ENCODE measurements around the gene KRT8.
"Not testable (repeated sequence)": the region's sequence is repeated elsewhere in the genome, so short reads cannot be mapped to it uniquely, and the experiment has no call there.

KRT8 gene

DNA sequence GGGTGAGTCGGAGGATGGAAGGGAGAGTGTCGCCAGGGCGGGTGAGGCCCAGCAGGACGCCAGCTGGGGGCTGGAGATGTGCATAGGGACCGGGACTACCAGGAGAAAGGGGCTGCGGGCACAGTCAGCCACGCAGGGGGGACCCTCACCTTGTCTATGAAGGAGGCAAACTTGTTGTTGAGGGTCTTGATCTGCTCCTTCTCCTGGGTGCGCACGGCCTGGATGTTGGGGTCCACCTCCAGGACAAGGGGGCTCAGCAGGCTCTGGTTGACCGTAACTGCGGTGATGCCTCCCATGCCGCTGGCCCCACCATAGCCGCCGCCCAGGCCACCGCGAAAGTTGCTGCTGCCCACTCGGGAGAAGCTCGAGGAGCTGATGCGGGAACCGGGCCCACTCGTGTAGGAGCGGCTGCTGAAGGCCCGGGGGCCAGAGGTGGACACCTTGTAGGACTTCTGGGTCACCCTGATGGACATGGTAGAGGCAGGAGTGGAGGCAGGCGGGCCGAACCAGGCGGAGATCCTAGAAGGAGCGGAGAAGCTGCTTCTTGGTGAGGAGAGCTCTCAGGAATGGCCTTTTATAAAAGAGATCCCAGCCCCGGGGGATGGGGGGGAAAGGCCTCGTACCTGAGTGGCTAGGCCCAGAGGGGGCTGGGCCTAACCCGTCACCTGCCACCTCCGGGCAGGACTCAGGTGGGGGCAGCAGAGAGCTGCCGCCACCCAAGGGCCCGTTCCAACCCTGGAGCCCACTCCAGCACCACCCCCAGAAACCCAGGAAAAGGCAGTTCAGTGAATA is at the start of gene KRT8:
TSS of gene KRT8 (minus strand) at position 568 of the 792 bp plus-strand sequence. CDS start at position 473, 95 bp downstream.
- FAIRE-seq = not testable (repeated sequence)

DNA sequence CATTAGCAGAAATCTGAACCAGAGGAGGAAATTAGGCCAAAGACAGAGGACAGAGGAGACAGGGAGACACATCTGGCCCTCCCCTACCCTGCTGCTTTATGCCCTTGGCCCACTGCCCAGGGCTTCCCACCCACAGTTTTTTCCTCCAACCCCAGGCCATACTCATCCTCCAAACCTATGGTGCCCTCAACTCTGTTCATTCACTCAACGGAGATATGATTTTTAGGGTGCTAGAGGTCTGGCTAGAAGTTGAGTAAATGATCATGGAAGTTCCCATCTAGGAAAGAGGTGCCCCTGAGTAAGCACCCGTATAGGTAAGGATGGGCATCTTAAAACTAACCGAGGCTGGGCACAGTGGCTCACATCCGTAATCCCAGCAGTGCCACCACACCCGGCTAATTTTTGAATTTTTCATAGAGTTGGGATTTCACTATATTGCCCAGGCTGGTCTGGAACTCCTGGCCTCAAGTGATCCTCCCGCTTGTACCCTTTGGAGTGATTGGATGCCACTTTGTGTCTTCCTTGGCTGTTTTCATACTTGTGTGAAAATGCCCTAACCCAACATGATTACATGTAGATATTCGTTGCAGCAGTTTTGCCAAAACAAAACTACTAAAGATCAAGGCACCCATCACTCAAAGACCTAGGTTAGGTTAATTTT is 48.4 kb upstream of the KRT8 start:
- no peak for FAIRE-seq

DNA sequence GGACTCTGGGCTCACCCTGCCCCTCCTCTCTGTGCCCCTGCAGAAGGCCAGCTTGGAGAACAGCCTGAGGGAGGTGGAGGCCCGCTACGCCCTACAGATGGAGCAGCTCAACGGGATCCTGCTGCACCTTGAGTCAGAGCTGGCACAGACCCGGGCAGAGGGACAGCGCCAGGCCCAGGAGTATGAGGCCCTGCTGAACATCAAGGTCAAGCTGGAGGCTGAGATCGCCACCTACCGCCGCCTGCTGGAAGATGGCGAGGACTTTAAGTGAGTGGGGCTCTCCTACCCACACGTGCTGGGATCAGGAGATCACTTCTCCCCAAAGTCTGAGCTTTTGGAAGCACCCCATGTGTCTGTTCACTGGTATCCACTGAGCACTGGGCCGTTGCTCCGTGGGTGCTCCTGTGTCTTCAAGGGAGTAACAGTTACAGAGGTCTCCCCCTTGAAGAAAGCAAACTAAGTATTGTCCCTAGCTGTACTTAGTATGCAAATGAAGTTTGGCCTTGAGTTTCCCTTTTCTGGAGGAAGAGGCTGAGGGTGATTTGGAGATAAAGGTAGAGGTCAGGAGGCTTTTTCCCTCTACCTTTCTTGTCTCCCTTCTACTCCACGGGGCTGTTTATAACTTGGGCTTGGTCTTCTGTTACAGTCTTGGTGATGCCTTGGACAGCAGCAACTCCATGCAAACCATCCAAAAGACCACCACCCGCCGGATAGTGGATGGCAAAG is 47.4 kb upstream of the KRT8 start:
- FAIRE-seq = no peak

DNA sequence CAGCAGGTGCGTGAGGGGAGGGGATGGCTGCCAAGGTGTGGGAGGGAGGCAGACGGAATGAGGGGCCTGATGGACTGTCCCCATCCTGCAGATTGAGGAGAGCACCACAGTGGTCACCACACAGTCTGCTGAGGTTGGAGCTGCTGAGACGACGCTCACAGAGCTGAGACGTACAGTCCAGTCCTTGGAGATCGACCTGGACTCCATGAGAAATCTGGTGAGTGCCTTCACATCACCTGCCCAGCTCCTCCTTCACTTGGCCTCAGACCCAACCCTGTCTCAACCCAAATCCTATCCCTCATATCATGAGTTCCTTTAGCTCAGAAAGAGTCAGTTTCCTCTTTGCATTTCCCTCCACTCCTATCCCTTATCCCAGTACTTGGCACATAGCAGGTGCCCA is 46.8 kb upstream of the KRT8 start:
- FAIRE-seq = no peak

DNA sequence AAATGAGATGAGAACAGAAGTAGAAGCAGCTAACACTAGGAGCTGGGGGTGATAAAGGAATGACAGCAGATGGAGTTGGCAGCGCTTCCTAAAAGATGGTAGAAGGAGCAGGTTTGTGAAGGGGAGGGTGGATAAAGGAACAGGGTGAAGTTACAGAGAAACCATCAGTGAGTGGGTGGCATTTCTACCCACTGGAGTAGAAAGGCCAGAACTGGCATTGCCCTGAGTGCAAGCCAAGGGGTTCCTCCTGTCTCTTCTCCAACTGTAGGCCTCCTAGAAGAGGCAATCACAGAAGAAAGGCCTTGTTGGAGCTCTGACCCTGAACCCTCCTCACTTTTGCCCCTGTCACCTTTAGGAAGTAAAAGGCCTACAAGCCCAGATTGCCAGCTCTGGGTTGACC is 46.2 kb upstream of the KRT8 start:
- FAIRE-seq = no peak

DNA sequence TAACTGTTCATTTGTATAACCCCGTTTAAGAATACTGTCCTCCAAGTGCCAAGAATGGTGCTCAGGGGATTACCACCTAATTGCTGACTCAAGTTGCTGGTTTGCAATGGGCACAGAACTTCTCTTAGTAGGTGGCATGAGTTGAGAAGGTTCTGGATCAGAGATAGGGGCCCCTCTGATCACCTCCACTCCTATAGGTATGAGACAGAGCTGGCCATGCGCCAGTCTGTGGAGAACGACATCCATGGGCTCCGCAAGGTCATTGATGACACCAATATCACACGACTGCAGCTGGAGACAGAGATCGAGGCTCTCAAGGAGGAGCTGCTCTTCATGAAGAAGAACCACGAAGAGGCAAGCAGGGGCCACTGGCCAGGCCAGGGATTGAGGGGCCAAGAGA is 45.7 kb upstream of the KRT8 start:
- FAIRE-seq = no peak

DNA sequence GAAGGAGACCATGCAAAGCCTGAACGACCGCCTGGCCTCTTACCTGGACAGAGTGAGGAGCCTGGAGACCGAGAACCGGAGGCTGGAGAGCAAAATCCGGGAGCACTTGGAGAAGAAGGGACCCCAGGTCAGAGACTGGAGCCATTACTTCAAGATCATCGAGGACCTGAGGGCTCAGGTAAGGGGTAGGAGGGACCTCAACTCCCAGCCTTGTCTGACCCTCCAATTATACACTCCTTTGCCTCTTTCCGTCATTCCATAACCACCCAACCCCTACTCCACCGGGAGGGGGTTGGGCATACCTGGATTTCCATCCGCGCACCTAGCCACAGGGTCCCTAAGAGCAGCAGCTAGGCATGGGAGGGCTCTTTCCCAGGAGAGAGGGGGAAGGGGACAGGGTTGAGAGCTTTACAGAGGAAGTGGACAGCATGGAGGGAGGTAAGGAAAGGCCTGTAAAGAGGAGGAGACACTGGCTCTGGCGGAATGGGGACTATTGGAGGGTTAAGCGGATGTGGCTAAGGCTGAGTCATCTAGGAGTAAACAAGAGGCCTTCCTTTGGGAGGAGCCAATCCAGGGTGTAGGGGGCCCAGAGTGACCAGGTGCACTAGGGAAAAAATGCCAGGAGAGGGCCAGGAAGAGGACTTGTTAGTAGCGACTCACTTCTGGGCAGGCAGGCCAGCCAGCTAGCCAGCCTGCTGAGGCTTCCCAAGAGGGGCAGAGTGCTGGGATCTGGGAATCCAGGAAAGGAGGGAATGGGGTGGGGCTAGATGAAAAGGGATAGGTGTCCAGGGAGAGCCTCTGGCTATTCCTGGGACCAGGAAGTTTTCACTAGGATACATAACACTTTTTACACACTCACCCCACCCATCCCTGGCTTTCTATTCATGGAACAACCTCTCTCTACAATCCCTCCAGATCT is 44.8 kb upstream of the KRT8 start:
- FAIRE-seq = no peak

DNA sequence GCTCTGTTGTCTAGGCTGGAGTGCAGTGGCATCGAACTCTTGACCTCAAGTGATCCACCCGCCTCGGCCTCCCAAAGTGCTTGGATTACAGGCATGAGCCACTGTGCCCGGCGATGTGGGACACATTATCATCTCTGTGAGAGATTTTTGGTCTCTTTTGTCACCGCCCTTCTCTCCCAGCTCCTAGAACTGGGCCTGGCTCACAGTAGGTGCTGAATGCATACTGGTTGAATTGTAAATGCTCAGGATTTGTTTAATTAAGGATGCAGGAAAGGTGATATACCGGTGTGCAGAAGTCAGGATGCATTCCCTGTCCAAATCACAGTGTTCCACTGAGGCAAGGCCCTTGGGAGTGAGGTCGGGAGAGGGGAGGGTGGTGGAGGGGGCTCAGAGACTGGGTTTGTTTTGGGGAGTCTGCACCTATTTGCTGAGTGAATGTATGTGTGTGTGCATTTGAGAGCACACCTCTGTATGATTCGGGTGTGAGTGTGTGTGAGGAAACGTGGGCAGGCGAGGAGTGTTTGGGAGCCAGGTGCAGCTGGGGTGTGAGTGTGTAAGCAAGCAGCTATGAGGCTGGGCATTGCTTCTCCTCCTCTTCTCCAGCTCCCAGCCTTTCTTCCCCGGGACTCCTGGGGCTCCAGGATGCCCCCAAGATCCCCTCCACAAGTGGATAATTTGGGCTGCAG is 43.0 kb upstream of the KRT8 start:
- no peak for FAIRE-seq

DNA sequence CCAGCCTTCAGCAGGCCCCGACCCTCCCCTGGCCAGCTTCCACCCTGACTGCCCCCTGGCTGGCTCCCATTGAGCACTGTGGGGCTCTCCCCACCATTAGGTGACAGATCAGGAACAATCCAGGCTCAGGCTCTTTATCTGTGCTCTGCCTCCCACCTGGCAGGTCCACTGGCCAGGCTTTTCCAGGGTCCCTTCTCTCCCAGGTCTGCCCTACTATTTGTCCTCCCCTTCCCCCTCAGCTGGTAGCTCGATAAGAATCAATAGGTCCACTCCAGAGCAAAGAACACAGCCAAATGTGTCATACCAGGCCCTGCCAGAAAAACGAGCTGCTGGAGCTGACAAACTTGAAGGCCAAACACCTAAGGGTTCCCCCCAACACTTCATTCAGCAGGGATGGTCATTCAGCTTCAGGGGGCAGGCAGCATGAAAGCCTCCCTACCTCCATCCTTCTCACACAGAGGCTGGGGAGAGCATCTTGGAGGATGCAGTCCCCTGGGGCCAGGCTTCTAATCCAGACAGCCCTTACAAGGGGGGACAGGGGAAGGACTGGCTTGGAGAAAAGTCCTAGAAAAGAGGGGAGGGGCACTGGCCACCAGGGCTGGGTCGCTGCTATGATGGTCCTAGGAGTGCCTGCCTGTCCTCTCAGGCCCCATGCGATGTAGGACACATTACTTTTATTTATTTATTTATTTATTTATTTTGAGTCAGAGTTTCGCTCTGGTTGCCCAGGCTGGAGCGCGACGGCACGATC is 42.1 kb upstream of the KRT8 start:
- no peak for FAIRE-seq

DNA sequence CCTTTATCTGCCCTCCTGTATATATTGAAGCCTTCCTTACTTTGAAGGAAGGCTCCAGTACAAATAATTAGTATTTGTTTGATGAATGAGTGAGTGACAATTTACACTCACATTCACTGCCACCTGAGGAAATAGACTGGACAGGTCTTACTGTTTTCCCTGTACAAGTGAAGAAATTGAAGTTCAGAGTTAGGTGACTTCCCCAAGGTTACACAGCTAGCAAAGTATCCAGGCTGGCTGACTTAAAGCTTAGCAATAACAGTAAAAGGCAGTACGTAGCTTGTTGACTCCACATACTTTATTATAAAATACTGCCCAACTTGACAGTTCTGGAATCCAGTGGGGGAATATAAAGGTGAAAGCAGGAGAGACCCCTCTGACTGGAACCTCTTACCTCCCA is 41.5 kb upstream of the KRT8 start:
- FAIRE-seq = no peak

DNA sequence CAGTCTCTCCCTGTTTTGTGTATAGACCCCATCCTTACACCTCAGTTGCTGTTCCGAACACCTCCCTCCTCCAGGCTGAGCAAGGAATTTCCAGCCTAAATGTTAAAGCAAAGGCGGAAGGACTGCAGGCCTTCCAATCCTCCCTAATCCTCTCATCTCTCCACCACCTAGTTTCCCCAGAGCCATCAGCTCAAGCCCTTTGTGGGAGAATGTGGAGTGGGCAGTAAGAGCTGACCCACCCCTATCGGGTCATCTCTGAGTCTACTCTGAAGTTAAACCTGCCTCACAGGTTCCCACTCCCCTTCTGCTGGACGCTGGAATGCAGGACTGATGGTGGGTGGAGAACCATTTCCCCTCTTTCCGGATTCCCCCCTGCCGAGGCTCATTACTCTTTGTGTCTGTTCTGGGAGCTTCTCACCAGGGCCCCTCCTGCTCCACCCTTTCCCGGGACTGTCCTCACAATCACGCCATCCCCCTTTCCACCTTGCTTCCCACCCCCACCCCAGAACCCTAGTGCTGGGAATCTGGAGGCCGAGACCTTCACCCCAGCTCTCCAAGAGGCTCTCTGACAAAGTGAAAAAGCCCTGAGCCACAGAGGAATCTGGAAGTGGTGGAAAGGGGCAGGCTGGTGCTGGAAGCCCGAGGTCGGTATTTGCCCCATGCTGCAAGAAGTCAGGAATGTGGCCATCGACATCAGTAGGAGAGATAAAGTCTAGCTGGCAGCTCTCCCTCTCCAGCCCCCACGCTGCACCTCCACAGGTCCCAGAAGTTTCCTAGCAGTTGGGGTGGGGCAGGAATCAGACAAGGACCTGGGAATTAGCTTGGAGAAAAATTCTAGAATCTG is 40.7 kb upstream of the KRT8 start:
- FAIRE-seq = no peak

DNA sequence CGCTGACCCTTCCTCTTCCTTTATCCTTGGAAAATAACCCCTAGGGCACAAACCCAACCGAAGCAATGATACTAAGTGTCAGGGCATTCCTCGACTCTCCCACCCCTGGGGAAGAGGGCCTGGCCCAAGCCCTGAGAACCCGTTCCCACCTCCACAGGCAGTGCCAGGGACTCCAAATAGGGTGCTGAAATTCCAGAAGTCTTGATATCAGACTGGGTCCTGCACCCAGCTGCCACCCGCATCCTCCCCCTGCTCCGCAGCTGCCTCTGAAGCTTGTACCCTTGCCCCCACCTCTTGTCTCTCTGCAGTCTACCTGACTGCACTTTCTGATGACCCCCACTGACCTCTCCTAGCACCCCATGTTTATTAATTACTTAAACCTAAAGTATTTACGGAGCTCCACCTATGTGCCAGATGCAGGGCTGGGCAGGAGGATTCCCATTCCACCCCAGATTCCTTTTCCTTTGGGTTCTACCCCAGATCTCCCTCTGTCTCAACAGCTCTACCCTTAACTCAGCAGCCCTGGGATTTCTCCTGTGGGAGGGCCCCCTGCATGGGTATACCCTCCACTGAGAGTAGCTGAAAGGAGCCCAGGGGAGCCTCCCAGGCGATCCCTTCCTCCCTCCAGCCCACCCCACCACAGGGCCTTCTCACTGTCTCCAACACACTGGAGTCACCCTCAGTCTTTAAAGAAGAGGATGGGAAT is 40.0 kb upstream of the KRT8 start:
- FAIRE-seq = no peak

DNA sequence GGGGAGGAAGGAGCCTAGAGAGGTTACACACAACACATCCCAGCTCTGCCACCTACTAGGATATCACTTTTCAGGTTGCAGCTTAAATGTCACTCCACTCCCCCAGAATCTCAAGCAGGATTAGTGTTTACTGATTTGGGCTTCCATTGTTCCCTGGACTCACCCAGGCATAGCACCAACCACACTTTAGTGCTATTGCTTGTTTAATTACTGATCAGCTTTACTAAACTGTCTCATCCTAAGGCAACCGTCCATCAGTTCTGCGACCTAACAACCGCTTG is 38.0 kb upstream of the KRT8 start:
- FAIRE-seq = no peak

DNA sequence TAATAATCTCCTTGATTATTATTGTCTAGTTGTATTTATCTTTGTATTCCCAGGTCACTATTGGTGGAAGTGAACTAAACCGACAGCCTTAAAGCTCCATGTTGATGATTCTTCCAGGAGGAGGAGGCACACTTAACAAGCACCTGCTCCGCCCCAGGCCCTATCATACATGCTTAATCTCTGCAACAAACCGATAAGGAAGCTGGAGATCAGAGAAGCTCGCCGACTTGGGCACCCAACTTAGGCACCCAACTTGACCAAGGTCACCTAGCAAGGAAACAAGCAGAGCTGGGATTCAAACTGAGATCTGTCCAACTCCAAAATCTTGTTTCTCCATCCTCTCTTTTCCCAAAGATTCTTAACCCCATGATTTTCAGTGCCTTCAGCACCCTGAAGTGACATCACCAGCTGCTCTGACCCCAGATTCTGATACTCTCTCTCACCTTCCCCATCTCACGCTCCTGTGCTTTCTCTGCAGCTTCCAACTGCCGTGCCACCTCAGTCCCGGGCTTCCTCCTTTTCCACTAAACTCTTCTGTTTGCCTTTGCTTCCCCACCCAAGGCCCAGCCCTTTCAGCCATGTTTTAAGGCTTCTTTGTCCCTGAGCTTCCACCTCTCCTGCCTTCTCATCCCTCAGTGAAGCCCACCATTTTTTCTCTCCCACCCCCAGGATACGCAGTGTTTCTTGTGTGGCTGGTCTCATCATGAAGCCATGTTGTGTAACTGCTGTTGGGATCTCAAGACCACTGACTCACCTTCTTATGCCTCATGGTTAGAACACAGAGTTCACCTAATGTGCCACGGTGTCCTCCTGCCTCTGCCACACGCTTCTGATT is 37.4 kb upstream of the KRT8 start:
- FAIRE-seq = no peak

DNA sequence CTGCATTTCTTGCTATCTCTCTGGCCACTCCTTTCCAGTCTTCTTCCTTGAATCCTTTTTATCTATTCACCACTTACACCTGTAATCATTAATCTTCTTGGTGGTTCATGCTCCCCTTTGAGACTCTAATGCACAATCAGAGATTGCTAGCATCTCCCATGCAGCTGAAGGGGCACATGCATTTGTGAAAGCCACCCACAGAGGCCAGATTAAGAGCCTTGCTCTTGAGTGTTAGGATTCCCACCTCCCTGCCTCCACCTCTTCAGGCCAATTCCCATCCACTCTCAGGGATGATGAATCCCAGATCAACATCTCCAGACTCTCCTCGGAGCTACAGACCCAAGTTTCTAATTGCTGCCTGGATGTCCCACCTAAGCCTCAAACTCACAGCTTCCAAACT is 24.7 kb upstream of the KRT8 start:
- no peak for FAIRE-seq

DNA sequence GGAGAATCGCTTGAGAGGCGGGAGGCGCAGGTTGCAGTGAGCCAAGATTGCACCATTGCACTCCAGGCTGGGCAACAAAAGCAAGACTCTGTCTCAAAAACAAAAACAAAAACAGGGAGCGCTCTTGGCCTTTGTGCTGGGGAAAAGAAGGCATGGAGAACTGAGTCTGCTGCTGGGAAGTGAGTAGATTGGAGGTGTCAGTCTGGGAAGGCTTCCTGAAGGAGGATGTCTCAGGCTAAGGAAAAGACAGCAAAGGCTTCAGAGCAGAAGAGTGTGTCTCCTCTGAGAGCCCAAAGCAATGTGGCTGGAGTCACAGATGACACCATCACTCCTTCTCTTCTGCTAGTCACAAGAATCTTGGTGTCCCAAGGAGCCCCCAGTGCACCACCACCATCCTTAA is 23.1 kb upstream of the KRT8 start:
- FAIRE-seq = no peak

DNA sequence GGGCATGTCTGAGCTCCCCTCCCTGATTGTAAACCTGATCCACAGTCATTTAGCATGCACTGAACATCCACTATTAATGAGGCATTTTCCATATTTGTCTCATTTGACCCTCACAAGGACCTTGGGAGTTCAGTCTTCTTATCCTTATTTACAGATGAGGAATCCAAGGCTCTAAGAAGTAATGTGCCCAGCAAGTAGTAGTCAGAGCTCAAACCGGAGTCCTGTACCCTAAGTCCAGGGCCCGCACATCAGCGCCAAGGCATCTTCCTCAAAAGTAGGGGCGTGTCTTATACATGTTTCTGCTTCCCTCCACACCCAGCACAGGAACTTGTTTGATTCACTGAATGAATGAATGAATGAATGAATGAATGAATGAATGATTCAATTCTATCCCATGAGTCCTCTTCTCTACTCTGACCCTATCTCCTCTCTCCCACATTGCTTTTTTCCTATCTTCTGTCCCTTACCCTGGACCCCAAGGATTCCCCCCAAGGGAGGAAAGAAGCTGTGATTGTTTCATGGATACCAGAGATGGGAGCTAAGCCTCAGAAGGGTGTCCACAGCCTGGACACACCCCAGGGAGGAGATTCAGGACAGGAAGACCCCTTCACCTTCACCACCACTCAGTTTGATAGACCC is 21.8 kb upstream of the KRT8 start:
- FAIRE-seq = no peak

Data from colon (tissue), 2 donors.